ENCODE measurements around the gene MASP1. TPM values are rescaled to one million over a fixed set of nuclear protein-coding genes. Genes with fewer than 3 reads are reported as not detected.
A peak's percentile ranks its signal among the peaks of the same experiment; 100 is the strongest.

MASP1 gene
- total and polyA plus RNA-seq, 2 experiments from 2014 or later = 1.6 to 3.0 TPM

DNA sequence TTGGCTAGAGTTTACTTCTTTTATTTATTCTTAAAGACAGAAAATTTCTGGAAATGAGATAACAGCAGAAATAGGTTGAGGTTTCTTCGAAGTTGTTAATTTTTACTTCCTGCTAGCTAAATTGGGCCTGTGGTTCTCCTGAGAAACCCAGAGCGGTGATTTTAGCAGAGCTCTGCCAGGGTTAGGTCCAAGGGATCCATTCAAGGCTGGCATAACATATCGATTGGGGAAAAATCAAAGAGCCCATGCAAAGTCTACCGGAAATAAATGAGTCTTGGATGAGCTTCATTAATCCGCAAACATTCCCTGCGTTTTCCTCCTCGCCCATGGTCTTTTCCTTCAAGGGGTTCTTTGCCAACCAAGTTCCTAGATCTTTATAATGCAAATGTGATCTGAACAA is 30.8 kb upstream of the MASP1 start:
- Histone ChIP-seq H3K27ac (ENCODE audit: low read depth) (no peak overlapping the region), H3F3A (replicated peaks; ENCODE audit: low read depth) (no peaks in the 10 kb centered on the region), H3K79me2 (replicated peaks; ENCODE audit: insufficient read depth) (no peaks in the 10 kb centered on the region), H3K27me3 (ENCODE audit: insufficient read depth) (no peaks in the 10 kb centered on the region), H3K9me2 (ENCODE audit: insufficient read depth) (peaks cover 27% of the 10 kb centered on the region), H2AFZ (0 out of 2 replicates have a peak overlapping the region, but pooled peaks have one; percentile 18), H3K4me2 (peak overlapping the region; percentile 44; the same call in 1 of the 2 replicates), H3K4me1 (ENCODE audit: insufficient read depth) (peaks cover 14% of the 10 kb centered on the region), H3K36me3 (ENCODE audit: insufficient read depth) (no peaks in the 10 kb centered on the region), H3K4me3 (no peak overlapping the region), H4K20me1 (replicated peaks; ENCODE audit: insufficient read depth) (no peaks in the 10 kb centered on the region)
- TF ChIP-seq NANOG (IDR thresholded peaks at IDR 0.05; ENCODE audit: borderline replicate concordance) (no peak), CTCF (conservative IDR thresholded peaks at IDR 0.05; ENCODE audit: low read depth in 2 of 2) (no peak), EZH2phosphoT487 (IDR thresholded peaks at IDR 0.05; ENCODE audit: unreplicated experiment) (no peak), JUNB (IDR thresholded peaks at IDR 0.05; ENCODE audit: unreplicated experiment) (no peak), CREB1 (CRISPR knock-in tag; IDR thresholded peaks at IDR 0.05; ENCODE audit: low read depth) (no peak), STAT1 (IDR thresholded peaks at IDR 0.05; ENCODE audit: unreplicated experiment) (no peak), ZNF331 (CRISPR knock-in tag; IDR thresholded peaks at IDR 0.05; ENCODE audit: low read depth) (no peak)
- TF ChIP-seq, protein P1, sequence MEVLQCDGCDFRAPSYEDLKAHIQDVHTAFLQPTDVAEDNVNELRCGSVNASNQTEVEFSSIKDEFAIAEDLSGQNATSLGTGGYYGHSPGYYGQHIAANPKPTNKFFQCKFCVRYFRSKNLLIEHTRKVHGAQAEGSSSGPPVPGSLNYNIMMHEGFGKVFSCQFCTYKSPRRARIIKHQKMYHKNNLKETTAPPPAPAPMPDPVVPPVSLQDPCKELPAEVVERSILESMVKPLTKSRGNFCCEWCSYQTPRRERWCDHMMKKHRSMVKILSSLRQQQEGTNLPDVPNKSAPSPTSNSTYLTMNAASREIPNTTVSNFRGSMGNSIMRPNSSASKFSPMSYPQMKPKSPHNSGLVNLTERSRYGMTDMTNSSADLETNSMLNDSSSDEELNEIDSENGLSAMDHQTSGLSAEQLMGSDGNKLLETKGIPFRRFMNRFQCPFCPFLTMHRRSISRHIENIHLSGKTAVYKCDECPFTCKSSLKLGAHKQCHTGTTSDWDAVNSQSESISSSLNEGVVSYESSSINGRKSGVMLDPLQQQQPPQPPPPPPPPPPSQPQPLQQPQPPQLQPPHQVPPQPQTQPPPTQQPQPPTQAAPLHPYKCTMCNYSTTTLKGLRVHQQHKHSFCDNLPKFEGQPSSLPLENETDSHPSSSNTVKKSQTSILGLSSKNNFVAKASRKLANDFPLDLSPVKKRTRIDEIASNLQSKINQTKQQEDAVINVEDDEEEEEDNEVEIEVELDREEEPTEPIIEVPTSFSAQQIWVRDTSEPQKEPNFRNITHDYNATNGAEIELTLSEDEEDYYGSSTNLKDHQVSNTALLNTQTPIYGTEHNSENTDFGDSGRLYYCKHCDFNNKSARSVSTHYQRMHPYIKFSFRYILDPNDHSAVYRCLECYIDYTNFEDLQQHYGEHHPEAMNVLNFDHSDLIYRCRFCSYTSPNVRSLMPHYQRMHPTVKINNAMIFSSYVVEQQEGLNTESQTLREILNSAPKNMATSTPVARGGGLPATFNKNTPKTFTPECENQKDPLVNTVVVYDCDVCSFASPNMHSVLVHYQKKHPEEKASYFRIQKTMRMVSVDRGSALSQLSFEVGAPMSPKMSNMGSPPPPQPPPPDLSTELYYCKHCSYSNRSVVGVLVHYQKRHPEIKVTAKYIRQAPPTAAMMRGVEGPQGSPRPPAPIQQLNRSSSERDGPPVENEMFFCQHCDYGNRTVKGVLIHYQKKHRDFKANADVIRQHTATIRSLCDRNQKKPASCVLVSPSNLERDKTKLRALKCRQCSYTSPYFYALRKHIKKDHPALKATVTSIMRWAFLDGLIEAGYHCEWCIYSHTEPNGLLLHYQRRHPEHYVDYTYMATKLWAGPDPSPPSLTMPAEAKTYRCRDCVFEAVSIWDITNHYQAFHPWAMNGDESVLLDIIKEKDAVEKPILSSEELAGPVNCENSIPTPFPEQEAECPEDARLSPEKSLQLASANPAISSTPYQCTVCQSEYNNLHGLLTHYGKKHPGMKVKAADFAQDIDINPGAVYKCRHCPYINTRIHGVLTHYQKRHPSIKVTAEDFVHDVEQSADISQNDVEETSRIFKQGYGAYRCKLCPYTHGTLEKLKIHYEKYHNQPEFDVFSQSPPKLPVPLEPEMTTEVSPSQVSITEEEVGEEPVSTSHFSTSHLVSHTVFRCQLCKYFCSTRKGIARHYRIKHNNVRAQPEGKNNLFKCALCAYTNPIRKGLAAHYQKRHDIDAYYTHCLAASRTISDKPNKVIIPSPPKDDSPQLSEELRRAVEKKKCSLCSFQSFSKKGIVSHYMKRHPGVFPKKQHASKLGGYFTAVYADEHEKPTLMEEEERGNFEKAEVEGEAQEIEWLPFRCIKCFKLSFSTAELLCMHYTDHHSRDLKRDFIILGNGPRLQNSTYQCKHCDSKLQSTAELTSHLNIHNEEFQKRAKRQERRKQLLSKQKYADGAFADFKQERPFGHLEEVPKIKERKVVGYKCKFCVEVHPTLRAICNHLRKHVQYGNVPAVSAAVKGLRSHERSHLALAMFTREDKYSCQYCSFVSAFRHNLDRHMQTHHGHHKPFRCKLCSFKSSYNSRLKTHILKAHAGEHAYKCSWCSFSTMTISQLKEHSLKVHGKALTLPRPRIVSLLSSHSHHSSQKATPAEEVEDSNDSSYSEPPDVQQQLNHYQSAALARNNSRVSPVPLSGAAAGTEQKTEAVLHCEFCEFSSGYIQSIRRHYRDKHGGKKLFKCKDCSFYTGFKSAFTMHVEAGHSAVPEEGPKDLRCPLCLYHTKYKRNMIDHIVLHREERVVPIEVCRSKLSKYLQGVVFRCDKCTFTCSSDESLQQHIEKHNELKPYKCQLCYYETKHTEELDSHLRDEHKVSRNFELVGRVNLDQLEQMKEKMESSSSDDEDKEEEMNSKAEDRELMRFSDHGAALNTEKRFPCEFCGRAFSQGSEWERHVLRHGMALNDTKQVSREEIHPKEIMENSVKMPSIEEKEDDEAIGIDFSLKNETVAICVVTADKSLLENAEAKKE (CRISPR knock-in tag; IDR thresholded peaks at IDR 0.05) = no peak
- TF ChIP-seq, protein P2, sequence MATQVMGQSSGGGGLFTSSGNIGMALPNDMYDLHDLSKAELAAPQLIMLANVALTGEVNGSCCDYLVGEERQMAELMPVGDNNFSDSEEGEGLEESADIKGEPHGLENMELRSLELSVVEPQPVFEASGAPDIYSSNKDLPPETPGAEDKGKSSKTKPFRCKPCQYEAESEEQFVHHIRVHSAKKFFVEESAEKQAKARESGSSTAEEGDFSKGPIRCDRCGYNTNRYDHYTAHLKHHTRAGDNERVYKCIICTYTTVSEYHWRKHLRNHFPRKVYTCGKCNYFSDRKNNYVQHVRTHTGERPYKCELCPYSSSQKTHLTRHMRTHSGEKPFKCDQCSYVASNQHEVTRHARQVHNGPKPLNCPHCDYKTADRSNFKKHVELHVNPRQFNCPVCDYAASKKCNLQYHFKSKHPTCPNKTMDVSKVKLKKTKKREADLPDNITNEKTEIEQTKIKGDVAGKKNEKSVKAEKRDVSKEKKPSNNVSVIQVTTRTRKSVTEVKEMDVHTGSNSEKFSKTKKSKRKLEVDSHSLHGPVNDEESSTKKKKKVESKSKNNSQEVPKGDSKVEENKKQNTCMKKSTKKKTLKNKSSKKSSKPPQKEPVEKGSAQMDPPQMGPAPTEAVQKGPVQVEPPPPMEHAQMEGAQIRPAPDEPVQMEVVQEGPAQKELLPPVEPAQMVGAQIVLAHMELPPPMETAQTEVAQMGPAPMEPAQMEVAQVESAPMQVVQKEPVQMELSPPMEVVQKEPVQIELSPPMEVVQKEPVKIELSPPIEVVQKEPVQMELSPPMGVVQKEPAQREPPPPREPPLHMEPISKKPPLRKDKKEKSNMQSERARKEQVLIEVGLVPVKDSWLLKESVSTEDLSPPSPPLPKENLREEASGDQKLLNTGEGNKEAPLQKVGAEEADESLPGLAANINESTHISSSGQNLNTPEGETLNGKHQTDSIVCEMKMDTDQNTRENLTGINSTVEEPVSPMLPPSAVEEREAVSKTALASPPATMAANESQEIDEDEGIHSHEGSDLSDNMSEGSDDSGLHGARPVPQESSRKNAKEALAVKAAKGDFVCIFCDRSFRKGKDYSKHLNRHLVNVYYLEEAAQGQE (IDR thresholded peaks at IDR 0.05; ENCODE audit: unreplicated experiment) = no peak
- TF ChIP-seq, protein P3, sequence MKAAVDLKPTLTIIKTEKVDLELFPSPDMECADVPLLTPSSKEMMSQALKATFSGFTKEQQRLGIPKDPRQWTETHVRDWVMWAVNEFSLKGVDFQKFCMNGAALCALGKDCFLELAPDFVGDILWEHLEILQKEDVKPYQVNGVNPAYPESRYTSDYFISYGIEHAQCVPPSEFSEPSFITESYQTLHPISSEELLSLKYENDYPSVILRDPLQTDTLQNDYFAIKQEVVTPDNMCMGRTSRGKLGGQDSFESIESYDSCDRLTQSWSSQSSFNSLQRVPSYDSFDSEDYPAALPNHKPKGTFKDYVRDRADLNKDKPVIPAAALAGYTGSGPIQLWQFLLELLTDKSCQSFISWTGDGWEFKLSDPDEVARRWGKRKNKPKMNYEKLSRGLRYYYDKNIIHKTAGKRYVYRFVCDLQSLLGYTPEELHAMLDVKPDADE (IDR thresholded peaks at IDR 0.05) = no peak
- DNase-seq (ENCODE audit: low spot score) (no peak), ATAC-seq (no peak)
- H3K36me3 Mint-ChIP-seq (ENCODE audit: low read depth) = peaks cover 2% of the 10 kb centered on the region; the same call in 2 of the 3 replicates
- no peaks in the 10 kb centered on the region for H3K9me3 Mint-ChIP-seq
- H3K4me3 Mint-ChIP-seq = no peak overlapping the region
- peaks cover 27% of the 10 kb centered on the region for H3K4me1 Mint-ChIP-seq
- H3K27me3 Mint-ChIP-seq (ENCODE audit: insufficient read depth, low read depth, poor library complexity) = peaks cover 9% of the 10 kb centered on the region
- H3K27ac Mint-ChIP-seq = no peak overlapping the region
